HUES48 (cell line): ENCODE results near the gene MTREX.

Experiments used
- H3K27ac ChIP-seq: one replicate; pipeline ENCODE4 v1.7.0; 2013; ENCODE audit warnings: low read depth, low read length, inconsistent platforms
- H3K27me3 ChIP-seq: 2 replicates; pipeline ENCODE4 v1.6.1; 2013; ENCODE audit warnings: mild to moderate bottlenecking, low read length; ENCODE audit not compliant: control insufficient read depth, insufficient read depth
- H3K36me3 ChIP-seq: 2 replicates; pipeline ENCODE4 v1.6.1; 2013; ENCODE audit warnings: low read length; ENCODE audit not compliant: control insufficient read depth, insufficient read depth
- H3K4me1 ChIP-seq: 2 replicates; pipeline ENCODE4 v1.6.1; 2013; ENCODE audit warnings: mild to moderate bottlenecking, low read length; ENCODE audit not compliant: control insufficient read depth, insufficient read depth
- H3K4me3 ChIP-seq: 2 replicates; pipeline ENCODE4 v1.5.1; 2013; ENCODE audit warnings: mild to moderate bottlenecking, low read depth, low read length
- H3K9ac ChIP-seq: 2 replicates; pipeline ENCODE4 v1.6.1; 2013; ENCODE audit warnings: mild to moderate bottlenecking, low read depth, low read length, moderate library complexity
- H3K9me3 ChIP-seq: 2 replicates; pipeline ENCODE4 v1.6.1; 2013; ENCODE audit warnings: low read length; ENCODE audit not compliant: control insufficient read depth, insufficient read depth

MTREX gene

DNA sequence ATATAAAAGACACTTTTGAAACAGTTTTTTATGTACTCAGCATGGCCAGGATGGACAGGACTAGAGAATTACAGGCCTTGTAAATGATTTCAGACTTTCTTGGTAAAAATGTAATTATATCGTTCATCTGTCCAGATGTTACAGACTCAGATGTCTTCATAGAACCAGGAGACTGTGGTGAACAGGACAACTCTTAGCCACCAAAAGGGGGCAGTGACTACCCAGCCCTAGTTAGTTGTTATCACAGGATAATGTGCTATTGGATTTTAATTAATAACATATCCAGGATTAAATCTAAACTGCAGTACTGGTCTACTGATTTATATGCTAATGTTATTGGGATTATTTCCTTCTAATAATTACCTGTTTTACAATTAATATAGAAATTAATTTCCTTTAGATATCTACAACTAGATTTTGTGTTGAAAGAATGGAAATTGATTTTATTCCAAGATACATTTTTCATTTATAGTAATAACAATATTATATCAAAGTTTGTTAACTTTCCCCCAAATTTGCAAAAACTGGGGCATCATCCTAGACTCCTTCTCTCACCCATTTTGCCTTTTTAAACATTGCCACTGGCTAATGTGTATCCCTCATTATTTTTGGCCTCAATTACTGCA is 99.4 kb downstream of the MTREX start:
- no peak overlapping the region for H3K9ac ChIP-seq
- no peaks in the 10 kb centered on the region for H3K27me3 ChIP-seq
- no peak overlapping the region for H3K27ac ChIP-seq
- H3K4me3 ChIP-seq = no peak overlapping the region
- no peaks in the 10 kb centered on the region for H3K9me3 ChIP-seq
- H3K4me1 ChIP-seq = no peaks in the 10 kb centered on the region
- peaks cover 84% of the 10 kb centered on the region for H3K36me3 ChIP-seq

DNA sequence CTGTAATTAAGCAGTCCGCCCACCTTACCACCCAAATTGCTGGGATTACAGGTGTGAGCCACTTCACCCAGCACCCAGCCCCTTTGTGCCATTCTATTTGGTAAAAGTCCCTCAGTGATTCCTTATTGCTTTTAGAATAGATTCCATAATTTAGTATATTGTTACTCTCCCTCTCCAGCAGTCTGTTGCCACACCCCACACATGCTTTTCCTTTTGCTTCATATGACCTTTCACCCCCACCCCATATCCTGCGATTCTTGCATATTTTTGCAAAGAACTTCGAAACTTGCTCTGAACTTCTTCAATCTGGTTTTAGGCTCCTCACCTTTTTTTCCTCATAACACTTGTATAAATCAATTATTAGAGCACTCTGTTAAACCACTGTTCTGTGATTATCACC is 100.2 kb downstream of the MTREX start:
- Histone ChIP-seq H3K27me3 (no peaks in the 10 kb centered on the region), H3K4me3 (no peak overlapping the region), H3K36me3 (peaks cover 82% of the 10 kb centered on the region), H3K27ac (no peak overlapping the region), H3K9me3 (no peaks in the 10 kb centered on the region), H3K9ac (no peak overlapping the region), H3K4me1 (no peaks in the 10 kb centered on the region)

DNA sequence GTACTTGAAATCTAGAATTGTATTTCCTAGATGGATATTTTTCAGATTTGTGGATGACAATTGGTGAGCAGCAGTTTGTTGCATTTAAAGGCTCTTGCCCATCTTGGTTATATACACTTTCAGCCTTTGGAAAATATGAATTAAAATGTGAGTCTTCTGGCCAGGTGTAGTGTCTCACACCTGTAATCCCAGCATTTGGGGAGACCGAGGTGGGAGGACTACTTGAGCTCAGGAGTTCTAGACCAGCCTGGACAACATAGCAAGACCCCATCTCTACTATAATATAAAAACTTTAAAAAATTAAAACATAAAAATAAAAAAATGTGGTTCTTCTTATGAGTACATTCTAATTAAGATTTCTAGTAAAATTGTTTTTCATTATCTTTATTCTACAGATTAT is 102.0 kb downstream of the MTREX start:
- peaks cover 83% of the 10 kb centered on the region for H3K36me3 ChIP-seq

DNA sequence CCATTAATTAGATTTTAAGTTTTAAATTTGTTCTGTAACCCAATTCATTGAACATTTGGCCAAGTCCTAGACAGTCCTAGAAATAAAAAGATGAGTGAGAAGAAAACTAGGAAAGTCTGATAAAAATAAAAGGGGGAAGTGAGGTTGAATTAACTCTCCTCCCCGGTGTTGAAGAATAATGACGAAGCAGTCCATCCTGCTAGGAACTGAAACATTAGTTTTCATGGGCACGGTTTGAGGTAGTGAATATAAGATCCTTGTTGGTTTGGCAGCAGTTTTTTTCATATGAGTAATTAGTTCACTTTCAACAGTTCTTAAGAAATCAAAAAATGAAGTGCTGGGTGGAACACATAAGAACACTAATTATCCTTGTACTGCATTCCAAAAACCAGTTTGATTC is 103.1 kb downstream of the MTREX start:
- Histone ChIP-seq H3K4me1 (no peaks in the 10 kb centered on the region), H3K27me3 (no peaks in the 10 kb centered on the region), H3K27ac (no peak overlapping the region), H3K9me3 (no peaks in the 10 kb centered on the region), H3K9ac (no peak overlapping the region), H3K4me3 (no peak overlapping the region), H3K36me3 (peaks cover 84% of the 10 kb centered on the region)

More for the DNA sequence above, 102.0 kb downstream of the MTREX start:
- Histone ChIP-seq H3K9ac (no peak overlapping the region), H3K4me3 (no peak overlapping the region), H3K4me1 (no peaks in the 10 kb centered on the region), H3K27ac (no peak overlapping the region), H3K27me3 (no peaks in the 10 kb centered on the region), H3K9me3 (no peaks in the 10 kb centered on the region)

DNA sequence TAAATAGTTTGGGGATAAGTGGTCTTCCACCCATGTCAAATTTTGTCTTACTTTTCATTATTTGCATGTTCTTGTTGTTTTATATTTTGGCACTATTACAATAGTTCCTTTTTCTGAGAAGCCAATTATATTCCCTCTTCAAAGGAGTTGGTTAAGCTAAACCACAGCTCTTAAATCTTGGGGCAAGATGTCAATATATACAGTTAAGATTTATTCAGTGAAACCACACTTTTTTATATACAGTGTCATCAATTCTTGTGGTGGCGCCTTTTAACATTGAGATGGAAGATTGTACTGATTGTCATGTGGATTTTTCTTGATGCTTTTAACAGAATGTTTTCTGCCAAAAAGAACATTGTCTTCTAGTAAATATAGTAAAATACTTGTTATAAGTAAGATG is 104.1 kb downstream of the MTREX start:
- Histone ChIP-seq H3K9me3 (no peaks in the 10 kb centered on the region), H3K27me3 (no peaks in the 10 kb centered on the region), H3K9ac (no peak overlapping the region), H3K36me3 (peaks cover 84% of the 10 kb centered on the region), H3K4me1 (no peaks in the 10 kb centered on the region), H3K27ac (no peak overlapping the region), H3K4me3 (no peak overlapping the region)

DNA sequence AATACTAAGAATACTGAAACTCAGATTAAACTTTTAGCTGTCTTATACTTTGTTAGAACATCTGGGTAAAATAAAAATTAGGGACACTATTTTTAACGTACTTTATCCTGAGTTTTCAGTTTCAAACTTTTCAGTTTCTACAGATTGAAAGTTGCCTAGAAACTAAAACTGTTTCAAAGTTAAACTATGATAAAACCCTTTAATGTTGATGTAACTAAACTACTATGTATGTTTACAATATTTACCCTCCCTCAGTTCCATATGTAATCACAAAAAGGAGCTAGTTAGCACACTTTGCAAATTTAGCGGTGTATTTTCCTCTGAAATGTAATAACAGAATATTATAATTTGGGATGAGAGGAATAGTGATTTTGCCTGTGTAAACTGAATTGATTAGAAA is 105.9 kb downstream of the MTREX start:
- Histone ChIP-seq H3K36me3 (peaks cover 80% of the 10 kb centered on the region), H3K4me1 (no peaks in the 10 kb centered on the region), H3K9ac (no peak overlapping the region), H3K4me3 (no peak overlapping the region), H3K27me3 (no peaks in the 10 kb centered on the region), H3K9me3 (no peaks in the 10 kb centered on the region), H3K27ac (no peak overlapping the region)

DNA sequence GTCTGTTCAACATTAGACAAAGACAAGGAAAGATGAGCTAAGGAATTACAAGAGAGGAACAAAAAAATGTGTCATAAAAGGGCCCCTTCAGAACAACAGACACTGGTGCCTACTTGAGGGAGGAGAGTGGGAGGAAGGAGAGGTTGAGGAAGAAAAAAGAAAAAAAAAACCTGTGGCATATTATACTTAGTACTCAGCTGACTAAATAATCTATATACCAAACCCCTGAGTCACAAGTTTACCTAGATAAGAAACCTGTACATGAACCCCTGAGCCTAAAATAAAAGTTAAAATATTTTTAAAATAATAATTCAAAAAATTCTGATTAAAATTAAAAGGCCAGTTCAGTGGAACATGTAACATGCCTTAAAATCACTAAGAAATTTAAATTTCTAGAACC is 107.3 kb downstream of the MTREX start:
- Histone ChIP-seq H3K27ac (no peak overlapping the region), H3K9me3 (no peaks in the 10 kb centered on the region), H3K27me3 (no peaks in the 10 kb centered on the region), H3K9ac (no peak overlapping the region), H3K4me1 (peaks cover 12% of the 10 kb centered on the region), H3K4me3 (no peak overlapping the region), H3K36me3 (peaks cover 76% of the 10 kb centered on the region)

DNA sequence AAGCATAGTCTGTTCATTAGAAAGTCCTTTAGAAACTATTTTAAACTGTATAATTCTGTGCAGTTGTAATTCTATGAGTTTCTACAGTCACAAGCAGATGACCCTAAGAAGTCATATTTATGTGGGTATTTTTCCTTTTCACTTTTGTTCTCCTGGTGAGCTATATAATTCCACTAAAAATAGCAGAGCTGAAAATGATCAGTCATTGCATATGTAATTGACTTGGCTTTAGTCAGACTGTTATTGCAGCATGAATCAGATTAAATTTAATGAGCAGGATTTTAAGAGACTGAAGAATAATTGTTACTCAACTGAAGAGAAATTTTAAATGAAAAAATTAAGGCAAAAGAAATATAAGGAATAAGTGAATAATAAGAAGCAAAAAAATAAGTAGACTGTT is 108.5 kb downstream of the MTREX start:
- no peak overlapping the region for H3K4me3 ChIP-seq
- peaks cover 15% of the 10 kb centered on the region for H3K4me1 ChIP-seq
- H3K9ac ChIP-seq = no peak overlapping the region
- H3K9me3 ChIP-seq = no peaks in the 10 kb centered on the region
- no peak overlapping the region for H3K27ac ChIP-seq
- no peaks in the 10 kb centered on the region for H3K27me3 ChIP-seq
- peaks cover 76% of the 10 kb centered on the region for H3K36me3 ChIP-seq

DNA sequence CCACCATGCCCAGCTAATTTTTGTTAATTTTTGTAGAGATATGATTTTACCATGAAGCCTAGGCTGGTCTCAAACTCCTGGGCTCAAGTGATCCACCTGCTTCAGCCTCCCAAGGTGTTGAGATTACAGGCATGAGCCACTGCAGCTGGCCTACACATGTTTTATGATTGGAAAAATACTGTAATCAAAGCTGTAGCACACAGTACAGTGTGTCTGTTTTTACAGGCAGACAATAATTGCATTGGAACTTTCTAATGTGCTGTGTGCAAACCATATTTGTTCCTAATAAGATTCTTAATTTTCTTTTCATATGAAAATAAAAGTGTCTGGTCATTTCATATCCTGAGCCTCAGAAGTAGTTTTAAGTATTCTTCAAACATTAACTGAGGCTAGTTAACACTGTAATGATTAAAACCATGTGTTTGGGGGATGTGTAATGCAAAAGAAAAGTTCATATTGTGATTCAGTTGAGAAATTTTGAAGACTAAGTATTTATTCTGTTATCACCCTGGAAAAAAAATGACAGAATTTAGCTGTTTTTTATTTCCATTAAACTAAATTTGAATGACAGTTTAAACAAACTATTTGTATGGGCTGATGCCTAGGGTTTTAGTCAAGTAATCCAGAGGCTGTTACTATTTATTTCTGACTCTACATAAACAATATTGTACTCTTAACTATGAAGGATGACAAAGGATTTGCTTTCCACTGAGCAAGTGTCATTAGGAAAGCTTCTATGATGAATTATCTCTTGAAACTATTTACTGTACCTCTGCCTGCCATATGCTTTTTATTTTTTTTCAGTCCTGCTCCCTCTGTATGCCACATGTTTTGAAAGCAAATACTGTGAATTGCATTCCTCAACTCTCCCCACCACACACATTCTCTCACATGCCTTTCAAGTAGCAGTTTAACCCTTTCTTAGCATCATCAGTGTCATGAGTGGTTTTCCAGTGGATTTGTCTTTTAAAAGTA is 111.5 kb downstream of the MTREX start:
- peak overlapping the region; percentile 34 for H3K27ac ChIP-seq
- no peak overlapping the region for H3K4me3 ChIP-seq
- peaks cover 15% of the 10 kb centered on the region for H3K4me1 ChIP-seq
- no peak overlapping the region for H3K9ac ChIP-seq
- H3K36me3 ChIP-seq = peaks cover 79% of the 10 kb centered on the region
- H3K9me3 ChIP-seq = no peaks in the 10 kb centered on the region
- no peaks in the 10 kb centered on the region for H3K27me3 ChIP-seq

DNA sequence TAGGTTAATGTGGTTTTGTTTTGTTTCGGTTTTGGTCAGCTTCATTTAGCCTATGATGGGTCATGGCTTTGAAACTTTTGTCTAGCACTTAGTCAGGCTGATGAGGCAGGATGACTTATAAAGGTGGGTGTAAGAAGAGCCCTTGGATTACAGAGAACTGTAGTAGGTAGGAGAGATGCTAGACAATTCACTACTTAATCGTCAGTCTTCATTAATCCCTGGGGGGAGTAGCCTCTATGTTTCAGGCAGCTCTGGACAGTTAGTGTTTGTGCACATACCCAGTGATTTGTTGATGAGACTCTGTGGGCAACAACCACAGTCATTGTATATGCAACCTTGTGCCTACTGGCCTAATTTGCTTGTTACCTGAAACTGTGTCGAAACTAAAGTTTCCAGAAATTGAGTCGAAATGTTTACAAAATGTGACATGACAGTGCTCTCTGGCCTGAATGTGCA is 113.3 kb downstream of the MTREX start:
- Histone ChIP-seq H3K36me3 (peaks cover 79% of the 10 kb centered on the region), H3K4me1 (peaks cover 15% of the 10 kb centered on the region), H3K9me3 (no peaks in the 10 kb centered on the region), H3K27ac (no peak overlapping the region), H3K9ac (no peak overlapping the region), H3K27me3 (no peaks in the 10 kb centered on the region), H3K4me3 (no peak overlapping the region)

DNA sequence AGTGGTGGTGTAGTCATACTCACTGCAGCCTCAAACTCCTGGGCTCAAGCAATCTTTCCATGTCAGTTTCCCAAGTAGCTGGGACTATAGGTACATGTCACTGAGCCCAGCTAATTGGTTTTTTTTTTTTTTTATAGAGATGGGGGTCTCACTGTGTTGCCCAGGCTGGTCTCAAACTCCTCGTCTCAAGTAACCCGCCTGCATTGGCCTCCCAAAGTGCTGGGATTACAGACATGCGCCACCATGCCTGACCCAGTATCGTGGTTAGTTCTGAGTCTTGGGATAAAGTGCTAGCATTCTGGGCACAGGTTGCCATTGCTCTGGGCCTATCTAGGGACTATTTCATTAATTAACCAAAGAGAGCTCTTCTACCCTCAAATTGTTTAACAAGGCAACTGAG is 118.7 kb downstream of the MTREX start:
- no peaks in the 10 kb centered on the region for H3K27me3 ChIP-seq
- no peak overlapping the region for H3K4me3 ChIP-seq
- peaks cover 90% of the 10 kb centered on the region for H3K36me3 ChIP-seq
- H3K9ac ChIP-seq = no peak overlapping the region
- H3K9me3 ChIP-seq = no peaks in the 10 kb centered on the region
- H3K4me1 ChIP-seq = no peaks in the 10 kb centered on the region
- no peak overlapping the region for H3K27ac ChIP-seq
